H1 (cell line): Measurements from ENCODE around the gene AFF2. TPM values are rescaled to one million over a fixed set of nuclear protein-coding genes. Genes with fewer than 3 reads are reported as not detected.

Experiments
- CEBPB ChIP-seq: IDR thresholded peaks from 2 replicates; pipeline ENCODE4 v1.6.1; 2012; ENCODE audit warnings: low read depth, low read length
- HDAC6 ChIP-seq: IDR thresholded peaks from one replicate; pipeline ENCODE4 v1.7.1; 2012; ENCODE audit warnings: low read depth, mild to moderate bottlenecking, inconsistent platforms, low read length, moderate library complexity
- RAD21 ChIP-seq, 2 experiments: IDR thresholded peaks in 1 of 2; conservative IDR thresholded peaks in 1 of 2; 2 replicates each; pipeline ENCODE4 v1.6.1; 2011; ENCODE audit warnings: low read depth in 2 of 2, low read length in 2 of 2, improper control_type of control experiment in 1 of 2, inconsistent platforms in 1 of 2, mild to moderate bottlenecking in 1 of 2, moderate library complexity in 1 of 2
- polyA plus RNA-seq, 7 experiments: library from polyadenylated mRNA; depleted of rRNA in 3 of 7; stranded (reverse) in 5 of 7; unstranded in 2 of 7; fragments of >200 nt in 5 of 7; fragments of 200-250 nt in 2 of 7; gene quantifications; 1 replicate in 5 of 7; 2 replicates in 1 of 7; 4 replicates in 1 of 7; pipeline versions ENCODE4 v1.2.1 to v1.2.3, GENCODE V29; 2011 to 2013; ENCODE audit warnings: missing spikeins in 2 of 7, mixed read lengths in 2 of 7
- total RNA-seq: library from RNA; stranded (reverse); fragmentation: NEBNext Ultra II Directional; extraction: Animal tissue kit (Norgen Biotek cat#: 25700); gene quantifications from 2 replicates; pipeline ENCODE4 v1.2.1, GENCODE V29; 2021
- TF ChIP-seq, protein P1 (sequence below): fragments of 300-600 bp; sonication (generic); IDR thresholded peaks from 2 replicates; pipeline ENCODE4 v1.7.1; 2012; ENCODE audit warnings: low read length, moderate library complexity, mild to moderate bottlenecking, inconsistent platforms; ENCODE audit not compliant: insufficient replicate concordance
- TF ChIP-seq, protein P2 (sequence below): IDR thresholded peaks from 2 replicates; pipeline ENCODE4 v1.6.1; 2012; ENCODE audit warnings: inconsistent platforms

The AFF2 gene
- total and polyA plus RNA-seq, 2 of the 8 experiments (the other 6 are each of a cell fraction or from before 2014, with no cell fraction given) = 2.0 to 7.3 TPM

DNA sequence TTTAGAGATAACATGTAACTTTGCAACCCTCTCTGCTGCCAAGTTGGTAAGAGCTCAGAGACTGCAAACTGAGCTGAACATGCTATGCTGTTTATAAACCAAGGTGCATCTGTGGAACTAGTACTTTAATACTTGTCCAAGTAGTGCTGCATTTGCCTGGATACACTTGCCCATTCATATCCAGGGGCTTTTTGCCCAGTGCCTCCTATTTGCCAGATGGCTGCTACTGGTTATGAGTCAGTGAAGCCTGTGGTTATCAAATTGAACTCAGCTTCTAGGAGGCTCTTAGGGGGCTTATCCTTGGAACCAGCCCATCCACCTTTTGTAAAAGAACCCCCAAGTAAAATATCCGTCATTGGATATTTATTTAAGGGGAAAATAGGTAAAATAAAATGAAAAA lies 79.6 kb downstream of the AFF2 start (continued):
- TF ChIP-seq, protein P1, sequence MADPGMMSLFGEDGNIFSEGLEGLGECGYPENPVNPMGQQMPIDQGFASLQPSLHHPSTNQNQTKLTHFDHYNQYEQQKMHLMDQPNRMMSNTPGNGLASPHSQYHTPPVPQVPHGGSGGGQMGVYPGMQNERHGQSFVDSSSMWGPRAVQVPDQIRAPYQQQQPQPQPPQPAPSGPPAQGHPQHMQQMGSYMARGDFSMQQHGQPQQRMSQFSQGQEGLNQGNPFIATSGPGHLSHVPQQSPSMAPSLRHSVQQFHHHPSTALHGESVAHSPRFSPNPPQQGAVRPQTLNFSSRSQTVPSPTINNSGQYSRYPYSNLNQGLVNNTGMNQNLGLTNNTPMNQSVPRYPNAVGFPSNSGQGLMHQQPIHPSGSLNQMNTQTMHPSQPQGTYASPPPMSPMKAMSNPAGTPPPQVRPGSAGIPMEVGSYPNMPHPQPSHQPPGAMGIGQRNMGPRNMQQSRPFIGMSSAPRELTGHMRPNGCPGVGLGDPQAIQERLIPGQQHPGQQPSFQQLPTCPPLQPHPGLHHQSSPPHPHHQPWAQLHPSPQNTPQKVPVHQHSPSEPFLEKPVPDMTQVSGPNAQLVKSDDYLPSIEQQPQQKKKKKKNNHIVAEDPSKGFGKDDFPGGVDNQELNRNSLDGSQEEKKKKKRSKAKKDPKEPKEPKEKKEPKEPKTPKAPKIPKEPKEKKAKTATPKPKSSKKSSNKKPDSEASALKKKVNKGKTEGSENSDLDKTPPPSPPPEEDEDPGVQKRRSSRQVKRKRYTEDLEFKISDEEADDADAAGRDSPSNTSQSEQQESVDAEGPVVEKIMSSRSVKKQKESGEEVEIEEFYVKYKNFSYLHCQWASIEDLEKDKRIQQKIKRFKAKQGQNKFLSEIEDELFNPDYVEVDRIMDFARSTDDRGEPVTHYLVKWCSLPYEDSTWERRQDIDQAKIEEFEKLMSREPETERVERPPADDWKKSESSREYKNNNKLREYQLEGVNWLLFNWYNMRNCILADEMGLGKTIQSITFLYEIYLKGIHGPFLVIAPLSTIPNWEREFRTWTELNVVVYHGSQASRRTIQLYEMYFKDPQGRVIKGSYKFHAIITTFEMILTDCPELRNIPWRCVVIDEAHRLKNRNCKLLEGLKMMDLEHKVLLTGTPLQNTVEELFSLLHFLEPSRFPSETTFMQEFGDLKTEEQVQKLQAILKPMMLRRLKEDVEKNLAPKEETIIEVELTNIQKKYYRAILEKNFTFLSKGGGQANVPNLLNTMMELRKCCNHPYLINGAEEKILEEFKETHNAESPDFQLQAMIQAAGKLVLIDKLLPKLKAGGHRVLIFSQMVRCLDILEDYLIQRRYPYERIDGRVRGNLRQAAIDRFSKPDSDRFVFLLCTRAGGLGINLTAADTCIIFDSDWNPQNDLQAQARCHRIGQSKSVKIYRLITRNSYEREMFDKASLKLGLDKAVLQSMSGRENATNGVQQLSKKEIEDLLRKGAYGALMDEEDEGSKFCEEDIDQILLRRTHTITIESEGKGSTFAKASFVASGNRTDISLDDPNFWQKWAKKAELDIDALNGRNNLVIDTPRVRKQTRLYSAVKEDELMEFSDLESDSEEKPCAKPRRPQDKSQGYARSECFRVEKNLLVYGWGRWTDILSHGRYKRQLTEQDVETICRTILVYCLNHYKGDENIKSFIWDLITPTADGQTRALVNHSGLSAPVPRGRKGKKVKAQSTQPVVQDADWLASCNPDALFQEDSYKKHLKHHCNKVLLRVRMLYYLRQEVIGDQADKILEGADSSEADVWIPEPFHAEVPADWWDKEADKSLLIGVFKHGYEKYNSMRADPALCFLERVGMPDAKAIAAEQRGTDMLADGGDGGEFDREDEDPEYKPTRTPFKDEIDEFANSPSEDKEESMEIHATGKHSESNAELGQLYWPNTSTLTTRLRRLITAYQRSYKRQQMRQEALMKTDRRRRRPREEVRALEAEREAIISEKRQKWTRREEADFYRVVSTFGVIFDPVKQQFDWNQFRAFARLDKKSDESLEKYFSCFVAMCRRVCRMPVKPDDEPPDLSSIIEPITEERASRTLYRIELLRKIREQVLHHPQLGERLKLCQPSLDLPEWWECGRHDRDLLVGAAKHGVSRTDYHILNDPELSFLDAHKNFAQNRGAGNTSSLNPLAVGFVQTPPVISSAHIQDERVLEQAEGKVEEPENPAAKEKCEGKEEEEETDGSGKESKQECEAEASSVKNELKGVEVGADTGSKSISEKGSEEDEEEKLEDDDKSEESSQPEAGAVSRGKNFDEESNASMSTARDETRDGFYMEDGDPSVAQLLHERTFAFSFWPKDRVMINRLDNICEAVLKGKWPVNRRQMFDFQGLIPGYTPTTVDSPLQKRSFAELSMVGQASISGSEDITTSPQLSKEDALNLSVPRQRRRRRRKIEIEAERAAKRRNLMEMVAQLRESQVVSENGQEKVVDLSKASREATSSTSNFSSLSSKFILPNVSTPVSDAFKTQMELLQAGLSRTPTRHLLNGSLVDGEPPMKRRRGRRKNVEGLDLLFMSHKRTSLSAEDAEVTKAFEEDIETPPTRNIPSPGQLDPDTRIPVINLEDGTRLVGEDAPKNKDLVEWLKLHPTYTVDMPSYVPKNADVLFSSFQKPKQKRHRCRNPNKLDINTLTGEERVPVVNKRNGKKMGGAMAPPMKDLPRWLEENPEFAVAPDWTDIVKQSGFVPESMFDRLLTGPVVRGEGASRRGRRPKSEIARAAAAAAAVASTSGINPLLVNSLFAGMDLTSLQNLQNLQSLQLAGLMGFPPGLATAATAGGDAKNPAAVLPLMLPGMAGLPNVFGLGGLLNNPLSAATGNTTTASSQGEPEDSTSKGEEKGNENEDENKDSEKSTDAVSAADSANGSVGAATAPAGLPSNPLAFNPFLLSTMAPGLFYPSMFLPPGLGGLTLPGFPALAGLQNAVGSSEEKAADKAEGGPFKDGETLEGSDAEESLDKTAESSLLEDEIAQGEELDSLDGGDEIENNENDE = no peak
- TF ChIP-seq HDAC6 (no peak), CEBPB (no peak), RAD21 (IDR thresholded peaks at IDR 0.05 in 1 of 2, conservative IDR thresholded peaks at IDR 0.05 in 1 of 2; ENCODE audit: low read depth in 2 of 2, low read length in 2 of 2) (no peak)
- TF ChIP-seq, protein P2, sequence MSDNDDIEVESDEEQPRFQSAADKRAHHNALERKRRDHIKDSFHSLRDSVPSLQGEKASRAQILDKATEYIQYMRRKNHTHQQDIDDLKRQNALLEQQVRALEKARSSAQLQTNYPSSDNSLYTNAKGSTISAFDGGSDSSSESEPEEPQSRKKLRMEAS = no peak
